CD14-positive monocyte (primary cell): ENCODE measurements around the gene RNF40. TPM values are rescaled to one million over a fixed set of nuclear protein-coding genes. Genes with fewer than 3 reads are reported as not detected.

ENCODE experiments used
- DNase-seq, 3 donors: peaks; one replicate each; pipeline ENCODE4 v3.0.0-alpha.2; 2011 to 2022
- H2AFZ ChIP-seq: 2 replicates; pipeline ENCODE4 v1.6.0; 2012; ENCODE audit warnings: mild to moderate bottlenecking, low read depth, low read length, inconsistent platforms; ENCODE audit not compliant: insufficient read depth, poor library complexity, severe bottlenecking
- H3K27ac ChIP-seq, 2 donors: 1 replicate in 1 of 2; 2 replicates in 1 of 2; pipeline ENCODE4 v1.5.1; 2012 to 2013; ENCODE audit warnings: low read length in 2 of 2, control low read depth in 1 of 2, inconsistent platforms in 1 of 2, low read depth in 1 of 2, mild to moderate bottlenecking in 1 of 2
- H3K27me3 ChIP-seq, 2 donors: one replicate each; pipeline versions ENCODE4 v1.6.0 to v1.6.1; 2011 to 2013; ENCODE audit warnings: low read length in 2 of 2; ENCODE audit not compliant: control insufficient read depth in 2 of 2, insufficient read depth in 2 of 2
- H3K36me3 ChIP-seq, 2 donors: replicated peaks in 1 of 2; 1 replicate in 1 of 2; 2 replicates in 1 of 2; pipeline versions ENCODE4 v1.5.1 to v1.6.1; 2012 to 2013; ENCODE audit warnings: low read length in 2 of 2, control low read depth in 1 of 2, inconsistent platforms in 1 of 2, mild to moderate bottlenecking in 1 of 2; ENCODE audit not compliant: insufficient read depth in 2 of 2, control insufficient read depth in 1 of 2
- H3K4me1 ChIP-seq, 2 donors: 1 replicate in 1 of 2; 2 replicates in 1 of 2; pipeline versions ENCODE4 v1.5.1 to v1.6.1; 2012 to 2013; ENCODE audit warnings: low read length in 2 of 2, control low read depth in 1 of 2, inconsistent platforms in 1 of 2, mild to moderate bottlenecking in 1 of 2, moderate library complexity in 1 of 2; ENCODE audit not compliant: insufficient read depth in 2 of 2, control insufficient read depth in 1 of 2
- H3K4me2 ChIP-seq: replicated peaks from 2 replicates; pipeline ENCODE3; 2012; ENCODE audit warnings: low read length, moderate library complexity, mild to moderate bottlenecking; ENCODE audit not compliant: poor library complexity, severe bottlenecking; ENCODE audit errors: extremely low read depth
- H3K4me3 ChIP-seq, 3 experiments: fragments of 200-600 bp in 1 of 3; sonication (generic) in 1 of 3; replicated peaks in 1 of 3; 1 replicate in 2 of 3; 2 replicates in 1 of 3; pipeline ENCODE4 v1.5.1; 2011 to 2013; ENCODE audit warnings: low read length in 3 of 3, mild to moderate bottlenecking in 3 of 3, control low read depth in 2 of 3, low read depth in 2 of 3, inconsistent platforms in 1 of 3, moderate library complexity in 1 of 3
- H3K79me2 ChIP-seq: 2 replicates; pipeline ENCODE4 v1.6.0; 2012; ENCODE audit warnings: mild to moderate bottlenecking, control low read depth, inconsistent platforms, low read length, moderate library complexity; ENCODE audit not compliant: insufficient read depth
- H3K9ac ChIP-seq: 2 replicates; pipeline ENCODE4 v1.6.0; 2017; ENCODE audit warnings: low read length, mild to moderate bottlenecking; ENCODE audit not compliant: insufficient read depth, poor library complexity, severe bottlenecking
- H3K9me3 ChIP-seq, 2 donors: replicated peaks in 1 of 2; 1 replicate in 1 of 2; 2 replicates in 1 of 2; pipeline versions ENCODE4 v1.5.1 to v1.6.1; 2012 to 2013; ENCODE audit warnings: low read length in 2 of 2, control low read depth in 1 of 2; ENCODE audit not compliant: control insufficient read depth in 1 of 2, insufficient read depth in 1 of 2
- H4K20me1 ChIP-seq: 2 replicates; pipeline ENCODE4 v1.6.0; 2012; ENCODE audit warnings: mild to moderate bottlenecking, low read length, control low read depth, moderate library complexity; ENCODE audit not compliant: insufficient read depth
- H3K27ac Mint-ChIP-seq, 7 donors: one replicate each; pipeline ENCODE4 v1.8.0; 2020; ENCODE audit warnings: mild to moderate bottlenecking in 7 of 7, mixed read lengths in 7 of 7, moderate library complexity in 6 of 7, inconsistent platforms in 2 of 7
- H3K27me3 Mint-ChIP-seq, 3 donors: one replicate each; pipeline ENCODE4 v1.8.0; 2021 to 2022; ENCODE audit warnings: low read depth in 3 of 3, mild to moderate bottlenecking in 3 of 3, mixed read lengths in 3 of 3, moderate library complexity in 3 of 3, inconsistent platforms in 1 of 3
- H3K36me3 Mint-ChIP-seq, 2 donors: one replicate each; pipeline ENCODE4 v1.8.0; 2020; ENCODE audit warnings: mixed read lengths in 2 of 2, inconsistent platforms in 1 of 2, mild to moderate bottlenecking in 1 of 2
- H3K4me1 Mint-ChIP-seq: one replicate; pipeline ENCODE4 v1.8.0; 2020; ENCODE audit warnings: mild to moderate bottlenecking, mixed read lengths
- H3K4me3 Mint-ChIP-seq, 2 donors: one replicate each; pipeline ENCODE4 v1.8.0; 2020; ENCODE audit warnings: mild to moderate bottlenecking in 2 of 2, mixed read lengths in 2 of 2, moderate library complexity in 1 of 2
- H3K9me3 Mint-ChIP-seq, 7 donors: one replicate each; pipeline ENCODE4 v1.8.0; 2020 to 2022; ENCODE audit warnings: mixed read lengths in 7 of 7, mild to moderate bottlenecking in 6 of 7, moderate library complexity in 6 of 7, inconsistent platforms in 2 of 7
- CTCF ChIP-seq: fragments of 200-600 bp; IDR thresholded peaks from one replicate; pipeline ENCODE4 v1.8.0; 2022; ENCODE audit warnings: antibody characterized with exemption, mild to moderate bottlenecking
- WGBS: methylation state at CpG from one replicate; pipeline ENCODE4 v1.1.5; 2013; ENCODE audit warnings: missing lambda C conversion rate; ENCODE audit not compliant: insufficient coverage; 5-methylcytosine and 5-hydroxymethylcytosine counted together
- intact Hi-C, 2 donors: fragments of 100-400 bp; cut with micrococcal nuclease; formaldehyde crosslinking; loops; one replicate each; pipeline versions ENCODE4 v1.15.0 to v1.15.1; 2023
- polyA plus RNA-seq, 3 donors: library from polyadenylated mRNA; depleted of rRNA in 1 of 3; unstranded in 2 of 3; stranded (reverse) in 1 of 3; fragments of 300-500 nt in 2 of 3; fragments of >200 nt in 1 of 3; fragmentation: Illumina TruSeq in 2 of 3; gene quantifications; 1 replicate in 2 of 3; 2 replicates in 1 of 3; pipeline ENCODE4 v1.2.3, GENCODE V29; 2012 to 2021

The RNF40 gene
- polyA plus RNA-seq, 3 donors: 14.8 to 53.5 (median 34.9) TPM

GRCh38 chr16:30760001-30760559 is 2.0 kb upstream of the RNF40 start:
- peak in 2 of 3 donors; percentile 10 to 61 for DNase-seq
- Histone ChIP-seq H3K4me3 (peak overlapping the region in 1 of 3 experiments; percentile 94), H3K4me1 (peaks cover 48 to 60% of the 10 kb centered on the region in 2 donors), H3K79me2 (peaks cover 54% of the 10 kb centered on the region), H3K36me3 (peaks cover 38 to 51% of the 10 kb centered on the region in 2 donors), H3K9ac (no peak overlapping the region), H3K27me3 (no peaks in the 10 kb centered on the region), H4K20me1 (no peaks in the 10 kb centered on the region), H2AFZ (peak overlapping the region; percentile 86), H3K9me3 (no peaks in the 10 kb centered on the region), H3K27ac (peak overlapping the region; percentile 86 to 98), H3K4me2 (peak overlapping the region; percentile 59)
- TF ChIP-seq CTCF: no peak
- Mint-ChIP-seq H3K9me3 (no peaks in the 10 kb centered on the region), H3K4me1 (peaks cover 49% of the 10 kb centered on the region), H3K36me3 (peaks cover 44 to 63% of the 10 kb centered on the region in 2 donors), H3K27me3 (peaks cover 0 to 6% (median 0%) of the 10 kb centered on the region in 3 donors), H3K27ac (peak overlapping the region; percentile 91 to 98 (median 98)), H3K4me3 (no peak overlapping the region)
- intact Hi-C loops: loop anchor here in 1 of 2 donors (5.0 to 10.0 kb wide), 3 partner anchors 47 to 165 kb away; partner anchors contain the start of genes FBRS and FBXL19
- WGBS: 50% methylated on average over 1 of the region's 7 CpGs

GRCh38 chr16:30760577-30761426 is 1.3 kb upstream of the RNF40 start:
- peaks cover 48 to 60% of the 10 kb centered on the region in 2 donors for H3K4me1 ChIP-seq

More at GRCh38 chr16:30760577-30761426, 1.3 kb upstream of the RNF40 start:
- no peaks in the 10 kb centered on the region for H3K9me3 Mint-ChIP-seq
- Histone ChIP-seq H4K20me1 (peaks cover under 1% of the 10 kb centered on the region), H2AFZ (peak overlapping the region; percentile 90), H3K4me3 (peak overlapping the region; percentile 73 to 96 (median 94)), H3K9me3 (no peaks in the 10 kb centered on the region), H3K27ac (peak overlapping the region; percentile 86 to 98), H3K9ac (peak overlapping the region; percentile 59), H3K36me3 (peaks cover 44 to 51% of the 10 kb centered on the region in 2 donors), H3K27me3 (no peaks in the 10 kb centered on the region), H3K79me2 (peaks cover 59% of the 10 kb centered on the region), H3K4me2 (peak overlapping the region; percentile 96)
- intact Hi-C loops: loop anchor here in 1 of 2 donors (5.0 to 10.0 kb wide), 3 partner anchors 46 to 164 kb away; partner anchors contain the start of genes FBRS and FBXL19
- WGBS: 21% methylated on average over 22 of the region's 26 CpGs
- H3K36me3 Mint-ChIP-seq: peaks cover 46 to 63% of the 10 kb centered on the region in 2 donors
- H3K4me1 Mint-ChIP-seq: peaks cover 49% of the 10 kb centered on the region
- peak overlapping the region; percentile 57 to 98 (median 91) for H3K27ac Mint-ChIP-seq
- H3K27me3 Mint-ChIP-seq: peaks cover 0 to 6% (median 0%) of the 10 kb centered on the region in 3 donors
- H3K4me3 Mint-ChIP-seq: peak overlapping the region; percentile 87 to 93
- no peak for TF ChIP-seq CTCF
- DNase-seq: peak in 1 of 3 donors; percentile 21
